Measurements from ENCODE around the gene DEPDC5. TPM values are rescaled to one million over a fixed set of nuclear protein-coding genes. Genes with fewer than 3 reads are reported as not detected.

The DEPDC5 gene
- total RNA-seq, 1 donor from 2014 or later = 32.6 TPM

DNA sequence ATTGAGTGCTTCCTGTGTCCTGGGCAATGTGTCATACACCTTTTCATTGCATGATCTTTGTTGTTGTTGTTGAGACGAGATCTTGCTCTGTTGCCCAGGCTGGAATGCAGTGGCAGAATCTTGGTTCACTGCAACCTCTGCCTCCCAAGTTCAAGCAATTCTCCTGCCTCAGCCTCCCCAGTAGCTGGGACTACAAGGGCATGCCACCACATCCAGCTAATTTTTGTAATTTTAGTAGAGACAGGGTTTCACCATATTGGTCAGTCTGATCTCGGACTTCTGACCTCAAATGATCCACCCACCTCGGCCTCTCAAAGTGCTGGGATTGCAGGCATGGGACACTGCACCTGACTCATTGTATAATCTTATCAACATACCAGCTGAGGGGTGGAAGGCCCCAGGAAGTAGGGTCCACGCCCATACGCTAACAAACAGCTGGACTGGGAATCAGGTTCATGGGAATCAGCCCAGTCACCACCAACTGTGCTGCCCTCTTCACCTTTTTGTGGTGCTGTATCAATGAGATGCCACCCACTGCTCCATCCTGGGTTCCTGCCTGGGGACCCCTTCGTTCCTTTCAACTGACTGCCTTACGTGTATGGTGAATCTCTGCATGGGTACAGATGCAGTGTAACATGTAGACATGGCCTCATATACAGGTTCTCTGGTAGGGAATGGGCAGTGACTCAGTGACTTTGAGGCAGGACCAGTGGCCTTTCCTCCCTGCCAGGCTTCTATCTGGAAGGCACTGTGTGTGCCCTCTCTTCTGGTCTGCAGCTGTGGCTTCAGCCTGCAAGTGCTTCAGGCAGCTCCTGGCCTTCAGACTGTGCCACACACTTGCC is 158.0 kb downstream of the DEPDC5 start:
- no peaks in the 10 kb centered on the region for H3K9me3 Mint-ChIP-seq (ENCODE audit: unreplicated experiment)
- H3K27me3 Mint-ChIP-seq (ENCODE audit: unreplicated experiment) = peaks cover 7% of the 10 kb centered on the region
- no peak for DNase-seq (ENCODE audit: low spot score)
- peaks cover 14% of the 10 kb centered on the region for H3K4me1 Mint-ChIP-seq (ENCODE audit: unreplicated experiment)
- no peak overlapping the region for H3K27ac Mint-ChIP-seq (ENCODE audit: unreplicated experiment)
- H3K36me3 Mint-ChIP-seq (ENCODE audit: low read depth, unreplicated experiment) = peaks cover 16% of the 10 kb centered on the region
- TF ChIP-seq, protein P1, sequence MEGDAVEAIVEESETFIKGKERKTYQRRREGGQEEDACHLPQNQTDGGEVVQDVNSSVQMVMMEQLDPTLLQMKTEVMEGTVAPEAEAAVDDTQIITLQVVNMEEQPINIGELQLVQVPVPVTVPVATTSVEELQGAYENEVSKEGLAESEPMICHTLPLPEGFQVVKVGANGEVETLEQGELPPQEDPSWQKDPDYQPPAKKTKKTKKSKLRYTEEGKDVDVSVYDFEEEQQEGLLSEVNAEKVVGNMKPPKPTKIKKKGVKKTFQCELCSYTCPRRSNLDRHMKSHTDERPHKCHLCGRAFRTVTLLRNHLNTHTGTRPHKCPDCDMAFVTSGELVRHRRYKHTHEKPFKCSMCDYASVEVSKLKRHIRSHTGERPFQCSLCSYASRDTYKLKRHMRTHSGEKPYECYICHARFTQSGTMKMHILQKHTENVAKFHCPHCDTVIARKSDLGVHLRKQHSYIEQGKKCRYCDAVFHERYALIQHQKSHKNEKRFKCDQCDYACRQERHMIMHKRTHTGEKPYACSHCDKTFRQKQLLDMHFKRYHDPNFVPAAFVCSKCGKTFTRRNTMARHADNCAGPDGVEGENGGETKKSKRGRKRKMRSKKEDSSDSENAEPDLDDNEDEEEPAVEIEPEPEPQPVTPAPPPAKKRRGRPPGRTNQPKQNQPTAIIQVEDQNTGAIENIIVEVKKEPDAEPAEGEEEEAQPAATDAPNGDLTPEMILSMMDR (IDR thresholded peaks at IDR 0.05; ENCODE audit: unreplicated experiment) = no peak
- H3K4me3 Mint-ChIP-seq (ENCODE audit: unreplicated experiment) = no peak overlapping the region

DNA sequence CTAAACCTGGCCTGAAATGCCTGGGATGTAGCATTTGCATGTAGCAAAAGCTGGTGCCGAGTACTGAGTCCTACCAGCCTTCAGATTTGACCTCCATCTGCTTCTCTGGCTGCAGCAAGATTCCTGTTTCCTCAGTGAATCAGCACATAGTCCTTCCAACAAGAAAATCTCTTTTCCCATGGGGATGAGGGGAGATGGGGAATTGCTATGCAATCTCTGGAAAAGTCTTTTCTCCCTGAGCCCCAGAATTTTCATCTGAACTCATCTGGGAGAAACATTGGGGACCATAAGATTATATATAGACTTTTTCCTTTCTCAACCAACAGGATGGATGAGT is 158.6 kb downstream of the DEPDC5 start:
- H3K36me3 Mint-ChIP-seq (ENCODE audit: low read depth, unreplicated experiment) = peaks cover 12% of the 10 kb centered on the region
- H3K27me3 Mint-ChIP-seq (ENCODE audit: unreplicated experiment) = peaks cover 6% of the 10 kb centered on the region
- H3K4me3 Mint-ChIP-seq (ENCODE audit: unreplicated experiment) = no peak overlapping the region
- TF ChIP-seq, protein P1 (IDR thresholded peaks at IDR 0.05; ENCODE audit: unreplicated experiment) = no peak
- H3K4me1 Mint-ChIP-seq (ENCODE audit: unreplicated experiment) = peaks cover 14% of the 10 kb centered on the region
- no peak for DNase-seq (ENCODE audit: low spot score)
- no peak overlapping the region for H3K27ac Mint-ChIP-seq (ENCODE audit: unreplicated experiment)
- no peaks in the 10 kb centered on the region for H3K9me3 Mint-ChIP-seq (ENCODE audit: unreplicated experiment)

DNA sequence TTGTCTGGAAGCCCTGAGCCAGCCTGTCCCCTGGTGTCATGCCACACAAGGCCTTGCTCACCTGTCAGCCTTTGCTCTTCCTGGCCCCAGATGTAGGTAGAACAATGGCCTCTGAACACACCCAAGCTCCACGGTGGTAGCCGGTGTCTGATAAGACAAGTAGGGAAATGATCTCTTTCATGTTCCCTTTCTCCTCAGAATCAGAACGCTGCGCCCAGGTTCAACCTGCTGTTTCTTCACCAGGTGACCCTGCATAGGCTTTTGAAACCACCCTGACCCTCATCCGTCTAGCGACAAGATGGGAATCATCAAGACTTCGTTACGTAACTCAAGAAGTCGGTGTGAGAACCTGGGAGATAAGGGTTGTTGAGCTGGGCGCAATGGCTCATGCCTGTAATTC is 161.8 kb downstream of the DEPDC5 start:
- no peak overlapping the region for H3K27ac Mint-ChIP-seq (ENCODE audit: unreplicated experiment)
- no peaks in the 10 kb centered on the region for H3K36me3 Mint-ChIP-seq (ENCODE audit: low read depth, unreplicated experiment)
- peaks cover 4% of the 10 kb centered on the region for H3K27me3 Mint-ChIP-seq (ENCODE audit: unreplicated experiment)
- TF ChIP-seq, protein P1 (IDR thresholded peaks at IDR 0.05; ENCODE audit: unreplicated experiment) = no peak
- H3K4me3 Mint-ChIP-seq (ENCODE audit: unreplicated experiment) = no peak overlapping the region
- peaks cover 9% of the 10 kb centered on the region for H3K4me1 Mint-ChIP-seq (ENCODE audit: unreplicated experiment)
- H3K9me3 Mint-ChIP-seq (ENCODE audit: unreplicated experiment) = no peaks in the 10 kb centered on the region
- no peak for DNase-seq (ENCODE audit: low spot score)

DNA sequence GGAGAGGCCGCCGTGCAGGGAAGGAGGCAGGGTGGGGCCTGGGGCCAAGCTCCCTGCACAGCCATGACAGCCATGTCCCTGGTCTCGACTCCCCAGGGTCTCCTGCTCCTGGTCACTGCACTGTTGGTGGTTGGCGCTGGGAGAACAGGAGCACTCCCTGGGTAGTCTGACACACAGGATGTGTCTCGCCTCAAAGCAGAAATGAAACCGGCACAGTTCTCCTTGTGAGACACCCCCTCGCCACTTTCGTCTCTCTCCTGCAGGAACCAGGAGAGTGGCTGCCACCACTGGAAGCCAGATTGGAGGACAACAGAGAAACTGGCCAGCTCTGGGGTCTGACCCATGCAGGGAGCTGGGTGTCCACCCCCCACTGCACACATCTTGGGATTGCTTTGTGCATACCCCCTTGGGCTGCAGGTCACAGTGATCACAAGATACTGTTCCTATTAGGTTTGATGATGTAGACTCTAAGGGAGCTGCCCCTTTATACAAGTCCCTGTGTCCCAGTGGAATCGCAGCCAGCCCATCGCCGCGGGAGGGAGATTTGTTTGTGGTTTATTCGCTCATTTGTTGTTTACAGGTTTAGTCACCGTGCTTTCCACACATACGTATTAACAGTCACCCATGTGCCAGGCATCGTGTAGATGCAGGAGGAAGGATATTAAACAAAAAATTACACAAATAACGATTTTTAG is 163.6 kb downstream of the DEPDC5 start:
- Mint-ChIP-seq H3K27me3 (ENCODE audit: unreplicated experiment) (peaks cover 4% of the 10 kb centered on the region), H3K4me3 (ENCODE audit: unreplicated experiment) (no peak overlapping the region), H3K27ac (ENCODE audit: unreplicated experiment) (no peak overlapping the region), H3K36me3 (ENCODE audit: low read depth, unreplicated experiment) (no peaks in the 10 kb centered on the region), H3K9me3 (ENCODE audit: unreplicated experiment) (no peaks in the 10 kb centered on the region), H3K4me1 (ENCODE audit: unreplicated experiment) (peaks cover 7% of the 10 kb centered on the region)
- TF ChIP-seq, protein P1 (IDR thresholded peaks at IDR 0.05; ENCODE audit: unreplicated experiment) = no peak
- DNase-seq (ENCODE audit: low spot score) = no peak

DNA sequence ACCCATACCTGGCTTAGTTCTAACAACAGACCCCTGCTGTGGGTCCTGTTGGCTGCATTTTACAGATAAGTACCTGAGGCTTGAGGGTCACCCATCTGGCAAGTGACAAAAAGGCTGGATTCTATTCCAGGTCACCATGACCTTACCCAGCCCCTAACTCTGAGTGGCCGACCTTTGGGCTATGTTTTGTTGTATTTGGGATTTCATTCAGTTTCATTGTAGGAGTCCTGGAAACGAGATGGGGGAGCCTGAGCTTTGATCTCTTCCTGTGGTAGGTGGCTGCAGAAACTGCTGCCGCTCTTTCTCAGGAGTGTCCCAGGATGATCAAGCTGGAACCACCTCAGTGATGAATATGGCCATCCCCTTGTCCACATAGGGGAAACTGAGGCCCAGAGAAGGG is 165.9 kb downstream of the DEPDC5 start:
- DNase-seq (ENCODE audit: low spot score) = no peak
- no peaks in the 10 kb centered on the region for H3K9me3 Mint-ChIP-seq (ENCODE audit: unreplicated experiment)
- TF ChIP-seq, protein P1 (IDR thresholded peaks at IDR 0.05; ENCODE audit: unreplicated experiment) = no peak
- H3K4me1 Mint-ChIP-seq (ENCODE audit: unreplicated experiment) = peaks cover 20% of the 10 kb centered on the region
- H3K27me3 Mint-ChIP-seq (ENCODE audit: unreplicated experiment) = peaks cover 2% of the 10 kb centered on the region
- H3K4me3 Mint-ChIP-seq (ENCODE audit: unreplicated experiment) = no peak overlapping the region
- H3K27ac Mint-ChIP-seq (ENCODE audit: unreplicated experiment) = no peak overlapping the region
- H3K36me3 Mint-ChIP-seq (ENCODE audit: low read depth, unreplicated experiment) = no peaks in the 10 kb centered on the region
